Naive thymus-derived CD4-positive, alpha-beta T cell (primary cell): Measurements from ENCODE around the gene TP73. TPM values are rescaled to one million over a fixed set of nuclear protein-coding genes. Genes with fewer than 3 reads are reported as not detected.
"Not testable (repeated sequence)": the region's sequence is repeated elsewhere in the genome, so short reads cannot be mapped to it uniquely, and the experiment has no call there.

Experiments
- ATAC-seq: fragments of 150-1000 bp; cut with Tn5 transposase; 2 replicates; pipeline ENCODE4 v1.10.0; 2021; ENCODE audit warnings: mild to moderate bottlenecking, moderate library complexity
- CTCF ChIA-PET: fragments of 350-600 bp; sonication (Branson Sonifier 250); formaldehyde crosslinking; loops from one replicate; lab custom pipeline; 2021; ENCODE audit warnings: antibody characterized with exemption; lab: Charles Lee
- POLR2A ChIA-PET: fragments of 350-600 bp; sonication (Branson Sonifier 250); formaldehyde crosslinking; loops from one replicate; lab custom pipeline; 2021; ENCODE audit warnings: antibody characterized with exemption, inconsistent platforms; lab: Charles Lee
- DNase-seq, 9 donors: peaks; one replicate each; pipeline versions ENCODE4 v3.0.0 to v3.0.0-alpha.2; 2020 to 2022; ENCODE audit warnings: mixed read lengths in 1 of 9
- H3K27ac ChIP-seq: one replicate; pipeline ENCODE4 v1.7.0; 2013; ENCODE audit warnings: mild to moderate bottlenecking, low read depth, low read length, moderate library complexity
- H3K27me3 ChIP-seq, 2 donors: one replicate each; pipeline ENCODE4 v1.7.0; 2013; ENCODE audit warnings: low read length in 2 of 2, mild to moderate bottlenecking in 2 of 2, moderate library complexity in 2 of 2; ENCODE audit not compliant: control insufficient read depth in 2 of 2, insufficient read depth in 2 of 2
- H3K36me3 ChIP-seq, 3 experiments: 1 replicate in 2 of 3; 2 replicates in 1 of 3; pipeline ENCODE4 v1.7.0; 2013; ENCODE audit warnings: low read length in 3 of 3, mild to moderate bottlenecking in 3 of 3, moderate library complexity in 1 of 3; ENCODE audit not compliant: insufficient read depth in 3 of 3, control insufficient read depth in 2 of 3
- H3K4me1 ChIP-seq, 2 donors: one replicate each; pipeline ENCODE4 v1.7.0; 2013; ENCODE audit warnings: low read length in 2 of 2, mild to moderate bottlenecking in 2 of 2, moderate library complexity in 1 of 2; ENCODE audit not compliant: control insufficient read depth in 2 of 2, insufficient read depth in 2 of 2
- H3K4me3 ChIP-seq: 2 replicates; pipeline ENCODE4 v1.7.0; 2013; ENCODE audit warnings: mild to moderate bottlenecking, low read length
- H3K9me3 ChIP-seq, 3 experiments: 1 replicate in 2 of 3; 2 replicates in 1 of 3; pipeline ENCODE4 v1.7.0; 2013; ENCODE audit warnings: low read length in 3 of 3; ENCODE audit not compliant: control insufficient read depth in 2 of 3
- H3K27ac Mint-ChIP-seq, 9 donors: one replicate each; pipeline ENCODE4 v1.8.0; 2020 to 2022; ENCODE audit warnings: mixed read lengths in 9 of 9, mild to moderate bottlenecking in 8 of 9, moderate library complexity in 5 of 9, inconsistent platforms in 2 of 9
- H3K27me3 Mint-ChIP-seq, 5 donors: one replicate each; pipeline ENCODE4 v1.8.0; 2021 to 2022; ENCODE audit warnings: mixed read lengths in 5 of 5, mild to moderate bottlenecking in 1 of 5
- H3K36me3 Mint-ChIP-seq, 5 donors: one replicate each; pipeline ENCODE4 v1.8.0; 2020 to 2022; ENCODE audit warnings: mixed read lengths in 5 of 5, mild to moderate bottlenecking in 3 of 5, inconsistent platforms in 1 of 5
- H3K4me1 Mint-ChIP-seq, 7 donors: one replicate each; pipeline ENCODE4 v1.8.0; 2020 to 2022; ENCODE audit warnings: mixed read lengths in 7 of 7, mild to moderate bottlenecking in 3 of 7, inconsistent platforms in 1 of 7
- H3K4me3 Mint-ChIP-seq, 10 donors: one replicate each; pipeline ENCODE4 v1.8.0; 2020 to 2022; ENCODE audit warnings: mild to moderate bottlenecking in 10 of 10, mixed read lengths in 10 of 10, moderate library complexity in 6 of 10, inconsistent platforms in 2 of 10
- H3K9me3 Mint-ChIP-seq, 11 donors: one replicate each; pipeline ENCODE4 v1.8.0; 2020 to 2022; ENCODE audit warnings: mixed read lengths in 11 of 11, mild to moderate bottlenecking in 4 of 11, inconsistent platforms in 1 of 11, moderate library complexity in 1 of 11
- intact Hi-C, 2 donors: fragments of 100-400 bp; cut with micrococcal nuclease; formaldehyde crosslinking; loops; one replicate each; pipeline ENCODE4 v1.15.1; 2023
- polyA plus RNA-seq, 2 donors: library from polyadenylated mRNA; unstranded; fragments of 300-500 nt; fragmentation: Illumina TruSeq; gene quantifications; one replicate each; pipeline ENCODE4 v1.2.3, GENCODE V29; 2021
- total RNA-seq, 6 experiments: library from RNA in 5 of 6; stranded (reverse) in 5 of 6; gene quantifications; 1 replicate in 5 of 6; 2 replicates in 1 of 6; pipeline ENCODE4 v1.2.3 and lab custom pipeline; 2021 to 2026

Gene TP73
- total and polyA plus RNA-seq, 7 experiments from 2014 or later, result 0.03 to 2.4 (median 0.15) TPM; not detected in 2

DNA sequence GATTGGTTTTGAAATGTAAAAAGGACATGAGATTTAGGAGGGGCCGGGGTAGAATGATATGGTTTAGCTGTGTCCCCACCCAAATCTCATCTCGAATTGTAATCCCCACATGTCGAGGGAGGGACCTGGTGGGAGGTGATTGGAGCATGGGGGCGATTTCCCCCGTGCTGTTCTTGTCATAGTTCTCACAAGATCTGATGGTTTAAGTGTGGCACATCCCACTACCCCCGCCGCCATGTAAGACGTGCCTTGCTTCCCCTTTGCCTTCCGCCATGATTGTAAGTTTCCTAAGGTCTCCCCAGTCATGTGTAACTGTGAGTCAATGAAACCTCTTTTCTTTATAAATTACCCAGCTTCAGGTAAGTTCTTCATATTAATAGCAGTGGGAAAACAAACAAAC is 30.2 kb upstream of the TP73 start:
- H3K36me3 ChIP-seq, H3K9me3 ChIP-seq, ATAC-seq, H3K27me3 ChIP-seq, DNase-seq, H3K27ac ChIP-seq, H3K4me3 ChIP-seq, H3K36me3 Mint-ChIP-seq, H3K9me3 Mint-ChIP-seq: not testable (repeated sequence)
- Mint-ChIP-seq H3K4me3 (peak overlapping the region in 9 of 10 donors; percentile 35 to 99 (median 93)), H3K27ac (peak overlapping the region in 7 of 9 donors; percentile 7 to 98 (median 66)), H3K27me3 (peaks cover 0 to 13% (median 0%) of the 10 kb centered on the region in 5 donors), H3K4me1 (peaks cover 33 to 63% (median 48%) of the 10 kb centered on the region in 7 donors)
- ChIA-PET CTCF (interaction anchor here (0.9 to 5.3 kb wide), 7 partner anchors 57 to 173 kb away, joined by 3 to 39 read pairs (median 3); no protein-coding TSS in a partner anchor), POLR2A (interaction anchor here (1.1 kb wide), 1 partner anchor 10 kb away, joined by 3 read pairs; the partner anchor contains the start of gene MEGF6)
- intact Hi-C loops, result loop anchor here (5.0 to 10.0 kb wide), 3 partner anchors 35 to 1097 kb away; partner anchors contain the start of genes PANK4 (in 1 of the 2) and SMIM1 (in 1 of the 2)
- peaks cover 22 to 26% of the 10 kb centered on the region in 2 donors for H3K4me1 ChIP-seq

DNA sequence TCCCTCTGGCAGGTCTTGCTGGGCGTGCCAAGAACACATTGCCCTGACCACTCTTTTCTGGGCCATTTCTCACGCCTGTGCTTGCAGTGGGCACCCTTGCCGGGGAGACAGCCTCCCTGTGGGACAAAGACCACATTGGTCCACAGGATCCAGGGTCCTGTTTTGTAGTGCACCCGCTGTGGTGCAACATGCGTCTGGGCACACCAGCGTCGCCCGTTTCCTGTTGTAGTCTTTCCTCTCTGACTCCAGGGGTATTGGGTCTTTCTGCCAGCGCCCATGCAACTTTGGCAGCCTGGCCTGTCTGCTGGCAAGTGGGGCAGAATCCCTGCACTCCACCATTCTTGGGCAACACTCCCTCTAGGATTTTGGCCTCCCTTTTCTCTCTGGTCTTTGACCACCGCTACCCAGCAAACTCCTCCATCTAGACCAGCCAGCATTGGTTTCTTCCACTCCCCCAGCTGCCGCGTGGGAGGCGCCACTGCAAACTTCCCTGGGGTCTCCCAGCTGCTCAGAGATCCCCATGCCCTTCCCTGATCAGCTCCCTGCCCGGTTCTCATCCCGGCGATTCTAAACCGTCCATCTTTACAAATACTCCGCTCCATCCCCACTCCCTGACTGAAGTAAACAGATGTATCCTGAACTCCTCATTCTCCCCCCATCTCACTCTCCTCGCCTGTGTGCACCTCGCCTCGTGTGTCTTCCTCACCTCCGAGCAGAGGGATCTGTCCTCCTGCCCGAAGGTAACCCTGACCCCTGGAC is 28.7 kb upstream of the TP73 start:
- Mint-ChIP-seq H3K4me1 (peaks cover 33 to 63% (median 48%) of the 10 kb centered on the region in 7 donors), H3K36me3 (peaks cover 0 to 4% (median 0%) of the 10 kb centered on the region in 5 donors), H3K4me3 (peak overlapping the region; percentile 91 to 99 (median 96)), H3K9me3 (peaks cover 0 to 2% (median 0%) of the 10 kb centered on the region in 11 donors), H3K27me3 (peaks cover 0 to 13% (median 0%) of the 10 kb centered on the region in 5 donors), H3K27ac (peak overlapping the region; percentile 92 to 98 (median 96))
- peak in 1 of 9 donors; percentile 17 for DNase-seq
- Histone ChIP-seq H3K27me3 (no peaks in the 10 kb centered on the region), H3K27ac (peak overlapping the region; percentile 78), H3K36me3 (peaks cover 0 to 19% (median 6%) of the 10 kb centered on the region in 3 experiments), H3K9me3 (no peaks in the 10 kb centered on the region), H3K4me1 (peaks cover 22 to 26% of the 10 kb centered on the region in 2 donors), H3K4me3 (peak overlapping the region; percentile 95)
- CTCF ChIA-PET, result interaction anchor here (1.1 to 5.3 kb wide), 2 partner anchors 133 to 171 kb away, joined by 3 to 39 read pairs; no protein-coding TSS in a partner anchor
- intact Hi-C loops, result loop anchor here (1.0 to 10.0 kb wide), 7 partner anchors 27 to 1099 kb away; partner anchors contain the start of genes C1orf174 (in 2 of the 2), WRAP73 (in 2 of the 2), PANK4 (in 1 of the 2) and SMIM1 (in 1 of the 2)
- POLR2A ChIA-PET, result interaction anchor here (0.8 to 1.6 kb wide), 5 partner anchors 8 to 137 kb away, joined by 3 to 7 read pairs (median 4); partner anchors contain the start of gene WRAP73
- ATAC-seq, result no peak

DNA sequence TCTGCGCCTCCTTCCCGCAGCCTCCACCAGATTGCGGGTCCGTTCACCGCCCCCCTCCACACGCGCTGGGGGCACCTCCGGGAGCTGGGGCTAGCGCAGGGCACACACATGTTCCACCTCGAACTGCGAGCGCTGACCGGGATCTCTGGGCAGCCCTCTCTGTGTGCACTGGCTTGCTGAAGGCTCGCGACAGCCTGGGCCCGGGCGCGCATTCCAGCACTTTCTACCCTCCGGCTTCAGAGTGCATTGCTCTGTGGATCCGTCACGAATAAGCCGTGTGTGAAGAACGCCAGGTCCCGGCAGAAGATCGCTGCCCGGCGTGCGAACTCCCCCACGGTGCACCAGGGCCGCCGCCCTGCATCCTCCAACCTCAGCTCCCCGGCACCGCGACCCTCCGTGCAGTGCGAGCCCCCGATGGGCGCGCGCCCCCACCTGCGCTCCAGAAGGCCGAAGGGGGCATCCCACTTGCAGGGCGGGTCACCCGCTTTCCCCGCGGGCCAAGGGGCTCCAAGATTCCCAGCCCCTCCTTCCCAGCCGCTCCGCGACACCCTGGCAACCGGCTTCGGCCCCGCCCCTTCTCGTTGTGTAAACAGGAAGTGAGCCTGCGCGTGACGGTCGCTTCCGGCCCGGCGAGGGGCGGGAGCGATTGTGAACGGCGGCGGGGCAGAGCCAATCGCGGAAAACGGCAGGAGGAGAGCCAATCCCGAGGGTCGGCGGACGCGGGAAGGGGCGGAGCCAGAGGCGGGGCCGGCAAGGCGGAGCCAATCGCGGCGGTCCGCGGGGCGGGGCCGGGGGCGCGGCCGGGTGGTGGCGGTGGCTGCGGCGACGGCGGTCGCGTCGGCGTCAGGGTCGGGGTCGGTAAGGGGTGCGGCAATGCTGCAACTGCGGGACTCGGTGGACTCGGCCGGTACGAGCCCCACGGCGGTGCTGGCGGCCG is 27.8 kb upstream of the TP73 start, which contains the start of gene TPRG1L:
Gene TPRG1L (plus strand): TSS at position 816 of the 937 bp plus-strand sequence. CDS start 58 bp downstream, at position 874.
- CTCF ChIA-PET, result no interaction called here
- Mint-ChIP-seq H3K9me3 (peaks cover 0 to 2% (median 0%) of the 10 kb centered on the region in 11 donors), H3K27me3 (peaks cover 0 to 13% (median 0%) of the 10 kb centered on the region in 5 donors), H3K4me1 (peaks cover 27 to 57% (median 42%) of the 10 kb centered on the region in 7 donors), H3K4me3 (peak within 1 kb of the TSS; percentile 91 to 99 (median 96)), H3K36me3 (peaks cover 0 to 5% (median 4%) of the 10 kb centered on the region in 5 donors), H3K27ac (peak within 1 kb of the TSS; percentile 92 to 98 (median 96))
- H3K36me3 ChIP-seq, result peaks cover 0 to 27% (median 13%) of the 10 kb centered on the region in 3 experiments
- no peaks in the 10 kb centered on the region for H3K9me3 ChIP-seq
- ATAC-seq, result peak; percentile 98
- no peaks in the 10 kb centered on the region for H3K27me3 ChIP-seq
- H3K4me3 ChIP-seq, result peak within 1 kb of the TSS; percentile 95
- intact Hi-C loops, result loop anchor here (1.0 to 10.0 kb wide), 7 partner anchors 26 to 1100 kb away; partner anchors contain the start of genes C1orf174 (in 2 of the 2), WRAP73 (in 2 of the 2), PANK4 (in 1 of the 2) and SMIM1 (in 1 of the 2)
- peak; percentile 97 to 100 (median 99) for DNase-seq
- peaks cover 22% of the 10 kb centered on the region in 2 donors for H3K4me1 ChIP-seq
- POLR2A ChIA-PET, result interaction anchor here (0.9 to 1.6 kb wide), 4 partner anchors 25 to 137 kb away, joined by 3 to 7 read pairs (median 4); partner anchors contain the start of gene WRAP73
- H3K27ac ChIP-seq, result peak within 1 kb of the TSS; percentile 78

DNA sequence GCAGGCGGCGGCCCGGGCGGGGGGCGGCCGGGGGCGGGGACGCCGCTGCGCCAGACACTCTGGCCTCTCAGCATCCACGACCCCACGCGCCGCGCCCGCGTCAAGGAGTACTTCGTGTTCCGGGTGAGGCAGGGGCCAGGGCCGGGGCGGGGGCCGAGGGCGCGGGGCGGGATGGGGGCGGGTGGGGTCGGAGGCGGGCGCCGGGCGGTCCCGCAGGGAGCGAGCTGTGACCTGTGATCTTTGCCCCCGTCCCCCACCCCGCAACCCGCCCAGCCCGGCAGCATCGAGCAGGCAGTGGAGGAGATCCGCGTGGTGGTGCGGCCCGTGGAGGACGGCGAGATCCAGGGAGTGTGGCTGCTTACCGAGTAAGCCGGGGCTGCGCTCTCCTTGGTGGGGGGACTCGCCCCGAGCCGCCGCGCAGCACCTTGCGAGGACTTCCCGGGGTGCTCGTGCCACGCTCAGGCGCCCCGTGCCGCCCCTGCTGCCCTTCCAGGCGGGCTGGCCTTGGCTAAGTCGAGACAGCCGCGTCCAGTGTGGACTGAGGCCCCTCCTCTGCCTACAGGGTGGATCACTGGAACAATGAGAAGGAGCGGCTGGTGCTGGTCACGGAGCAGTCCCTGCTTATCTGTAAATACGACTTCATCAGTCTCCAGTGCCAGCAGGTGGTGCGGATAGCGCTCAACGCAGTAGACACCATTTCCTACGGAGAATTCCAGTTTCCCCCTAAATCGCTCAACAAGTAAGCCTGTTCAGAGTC is 27.0 kb upstream of the TP73 start:
- Histone ChIP-seq H3K9me3 (no peaks in the 10 kb centered on the region), H3K4me3 (peak overlapping the region; percentile 64), H3K27me3 (no peaks in the 10 kb centered on the region), H3K4me1 (peaks cover 22% of the 10 kb centered on the region in 2 donors), H3K36me3 (peaks cover 0 to 36% (median 16%) of the 10 kb centered on the region in 3 experiments), H3K27ac (peak overlapping the region; percentile 74)
- Mint-ChIP-seq H3K9me3 (peaks cover 0 to 2% (median 0%) of the 10 kb centered on the region in 11 donors), H3K4me1 (peaks cover 27 to 52% (median 40%) of the 10 kb centered on the region in 7 donors), H3K27me3 (peaks cover 0 to 13% (median 0%) of the 10 kb centered on the region in 5 donors), H3K4me3 (peak overlapping the region; percentile 77 to 99 (median 96)), H3K27ac (peak overlapping the region; percentile 58 to 97 (median 90)), H3K36me3 (peaks cover 0 to 8% (median 4%) of the 10 kb centered on the region in 5 donors)
- ChIA-PET POLR2A (no interaction called here), CTCF (interaction anchor here (1.4 kb wide), 1 partner anchor 172 kb away, joined by 6 read pairs; no protein-coding TSS in a partner anchor)
- intact Hi-C loops, result loop anchor here (10.0 kb wide), 2 partner anchors 149 to 1101 kb away; partner anchors contain the start of genes PANK4 (in 1 of the 2) and SMIM1 (in 1 of the 2)
- DNase-seq (peak in 6 of 9 donors; percentile 24 to 47 (median 32)), ATAC-seq (peak; percentile 23)

DNA sequence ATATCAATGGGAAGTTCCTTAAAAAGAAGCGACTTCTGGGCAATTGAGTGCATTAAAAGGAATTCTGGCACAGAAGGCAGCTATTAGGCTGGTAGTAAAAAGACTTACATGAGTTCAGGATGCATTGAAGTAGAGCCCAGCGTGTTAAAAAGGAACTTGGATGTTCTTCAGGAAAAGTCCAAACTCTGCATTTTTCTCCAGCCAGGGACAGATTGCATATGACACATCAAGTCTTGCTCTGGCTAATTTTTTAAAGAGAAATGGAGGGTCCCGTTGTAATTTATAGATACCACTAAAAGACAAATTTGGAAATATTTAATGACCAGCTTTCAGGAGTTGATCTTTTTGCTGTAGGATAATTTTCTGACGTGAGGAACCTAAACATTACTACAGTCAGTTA is 26.3 kb upstream of the TP73 start:
- Mint-ChIP-seq H3K9me3 (peaks cover 0 to 2% (median 0%) of the 10 kb centered on the region in 11 donors), H3K36me3 (peaks cover 0 to 10% (median 4%) of the 10 kb centered on the region in 5 donors), H3K27ac (peak overlapping the region; percentile 27 to 97 (median 79)), H3K27me3 (peaks cover 0 to 13% (median 0%) of the 10 kb centered on the region in 5 donors), H3K4me1 (peaks cover 26 to 45% (median 35%) of the 10 kb centered on the region in 7 donors), H3K4me3 (peak overlapping the region; percentile 77 to 99 (median 96))
- H3K36me3 ChIP-seq, result peaks cover 0 to 41% (median 16%) of the 10 kb centered on the region in 3 experiments
- no peak for ATAC-seq
- no peaks in the 10 kb centered on the region for H3K9me3 ChIP-seq
- H3K4me3 ChIP-seq, result peak overlapping the region; percentile 64
- H3K4me1 ChIP-seq, result peaks cover 22% of the 10 kb centered on the region in 2 donors
- POLR2A ChIA-PET, result interaction anchor here (0.9 kb wide), 1 partner anchor 22 kb away, joined by 5 read pairs; no protein-coding TSS in a partner anchor
- intact Hi-C loops, result loop anchor here (10.0 kb wide), 2 partner anchors 149 to 1101 kb away; partner anchors contain the start of genes PANK4 (in 1 of the 2) and SMIM1 (in 1 of the 2)
- CTCF ChIA-PET, result interaction anchor here (0.9 to 1.4 kb wide), 2 partner anchors 65 to 173 kb away, joined by 6 to 7 read pairs; no protein-coding TSS in a partner anchor
- H3K27ac ChIP-seq, result peak overlapping the region; percentile 74
- DNase-seq, result no peak
- H3K27me3 ChIP-seq, result no peaks in the 10 kb centered on the region
